ENCODE measurements around the gene MDM1. TPM values are rescaled to one million over a fixed set of nuclear protein-coding genes. Genes with fewer than 3 reads are reported as not detected.

MDM1 gene
- total and polyA plus RNA-seq, 4 donors: 23.1 to 36.3 (median 34.5) TPM

GRCh38 chr12:68267892-68268396, 64.2 kb downstream of the MDM1 start:
- Histone ChIP-seq H3K4me1 (ENCODE audit: control insufficient read depth, insufficient read depth, low read length) (no peaks in the 10 kb centered on the region), H3K36me3 (ENCODE audit: control insufficient read depth, insufficient read depth, low read length) (no peaks in the 10 kb centered on the region), H3K9me3 (ENCODE audit: control insufficient read depth, insufficient read depth, low read length) (no peaks in the 10 kb centered on the region), H3K4me3 (ENCODE audit: low read depth, low read length) (no peak overlapping the region), H3K27me3 (ENCODE audit: control insufficient read depth, insufficient read depth, low read length) (no peaks in the 10 kb centered on the region), H3K27ac (ENCODE audit: low read depth, low read length) (no peak overlapping the region)
- DNase-seq (ENCODE audit: low read depth in 4 of 6, low spot score in 6 of 6): no peak
- 17% methylated on average over 1 of the region's 6 CpGs for WGBS (ENCODE audit: insufficient coverage)

- Histone ChIP-seq H3K4me3 (ENCODE audit: low read depth, low read length) (no peak overlapping the region), H3K27ac (ENCODE audit: low read depth, low read length) (no peak overlapping the region), H3K36me3 (ENCODE audit: control insufficient read depth, insufficient read depth, low read length) (no peaks in the 10 kb centered on the region), H3K4me1 (ENCODE audit: control insufficient read depth, insufficient read depth, low read length) (no peaks in the 10 kb centered on the region), H3K27me3 (ENCODE audit: control insufficient read depth, insufficient read depth, low read length) (no peaks in the 10 kb centered on the region), H3K9me3 (ENCODE audit: control insufficient read depth, insufficient read depth, low read length) (no peaks in the 10 kb centered on the region)
- peak in 1 of 6 donors; percentile 32 for DNase-seq (ENCODE audit: low read depth in 4 of 6, low spot score in 6 of 6)
- WGBS (ENCODE audit: insufficient coverage): no CpG with 5 or more reads among the region's 2 CpGs
Observed at GRCh38 chr12:68264857-68265256, 67.3 kb downstream of the MDM1 start.

- no peaks in the 10 kb centered on the region for H3K9me3 ChIP-seq (ENCODE audit: control insufficient read depth, insufficient read depth, low read length)
- WGBS (ENCODE audit: insufficient coverage): 100% methylated on average over 1 of the region's 7 CpGs
- no peaks in the 10 kb centered on the region for H3K4me1 ChIP-seq (ENCODE audit: control insufficient read depth, insufficient read depth, low read length)
- H3K27ac ChIP-seq (ENCODE audit: low read depth, low read length): no peak overlapping the region
- H3K36me3 ChIP-seq (ENCODE audit: control insufficient read depth, insufficient read depth, low read length): no peaks in the 10 kb centered on the region
- H3K27me3 ChIP-seq (ENCODE audit: control insufficient read depth, insufficient read depth, low read length): no peaks in the 10 kb centered on the region
- no peak for DNase-seq (ENCODE audit: low read depth in 4 of 6, low spot score in 6 of 6)
- H3K4me3 ChIP-seq (ENCODE audit: low read depth, low read length): no peak overlapping the region
Observed at GRCh38 chr12:68264158-68264855, 67.9 kb downstream of the MDM1 start.

GRCh38 chr12:68263366-68263765, 68.8 kb downstream of the MDM1 start:
- H3K27ac ChIP-seq (ENCODE audit: low read depth, low read length): no peak overlapping the region
- no peak overlapping the region for H3K4me3 ChIP-seq (ENCODE audit: low read depth, low read length)
- no peaks in the 10 kb centered on the region for H3K36me3 ChIP-seq (ENCODE audit: control insufficient read depth, insufficient read depth, low read length)
- WGBS (ENCODE audit: insufficient coverage): no CpG with 5 or more reads among the region's 1 CpG
- no peak for DNase-seq (ENCODE audit: low read depth in 4 of 6, low spot score in 6 of 6)
- no peaks in the 10 kb centered on the region for H3K4me1 ChIP-seq (ENCODE audit: control insufficient read depth, insufficient read depth, low read length)
- H3K27me3 ChIP-seq (ENCODE audit: control insufficient read depth, insufficient read depth, low read length): no peaks in the 10 kb centered on the region
- no peaks in the 10 kb centered on the region for H3K9me3 ChIP-seq (ENCODE audit: control insufficient read depth, insufficient read depth, low read length)

GRCh38 chr12:68261896-68262295, 70.3 kb downstream of the MDM1 start:
- H3K27ac ChIP-seq (ENCODE audit: low read depth, low read length): no peak overlapping the region
- H3K36me3 ChIP-seq (ENCODE audit: control insufficient read depth, insufficient read depth, low read length): no peaks in the 10 kb centered on the region
- H3K9me3 ChIP-seq (ENCODE audit: control insufficient read depth, insufficient read depth, low read length): no peaks in the 10 kb centered on the region
- no peak overlapping the region for H3K4me3 ChIP-seq (ENCODE audit: low read depth, low read length)
- no peaks in the 10 kb centered on the region for H3K4me1 ChIP-seq (ENCODE audit: control insufficient read depth, insufficient read depth, low read length)
- no peak for DNase-seq (ENCODE audit: low read depth in 4 of 6, low spot score in 6 of 6)
- H3K27me3 ChIP-seq (ENCODE audit: control insufficient read depth, insufficient read depth, low read length): no peaks in the 10 kb centered on the region

- Histone ChIP-seq H3K27me3 (ENCODE audit: control insufficient read depth, insufficient read depth, low read length) (no peaks in the 10 kb centered on the region), H3K27ac (ENCODE audit: low read depth, low read length) (no peak overlapping the region), H3K9me3 (ENCODE audit: control insufficient read depth, insufficient read depth, low read length) (no peaks in the 10 kb centered on the region), H3K4me3 (ENCODE audit: low read depth, low read length) (no peak overlapping the region), H3K4me1 (ENCODE audit: control insufficient read depth, insufficient read depth, low read length) (no peaks in the 10 kb centered on the region), H3K36me3 (ENCODE audit: control insufficient read depth, insufficient read depth, low read length) (no peaks in the 10 kb centered on the region)
- no peak for DNase-seq (ENCODE audit: low read depth in 4 of 6, low spot score in 6 of 6)
- WGBS (ENCODE audit: insufficient coverage): no CpG with 5 or more reads among the region's 3 CpGs
Observed at GRCh38 chr12:68260153-68260552, 72.0 kb downstream of the MDM1 start.

- no peaks in the 10 kb centered on the region for H3K4me1 ChIP-seq (ENCODE audit: control insufficient read depth, insufficient read depth, low read length)
- no peaks in the 10 kb centered on the region for H3K36me3 ChIP-seq (ENCODE audit: control insufficient read depth, insufficient read depth, low read length)
- H3K27me3 ChIP-seq (ENCODE audit: control insufficient read depth, insufficient read depth, low read length): no peaks in the 10 kb centered on the region
- WGBS (ENCODE audit: insufficient coverage): no CpG with 5 or more reads among the region's 3 CpGs
- no peaks in the 10 kb centered on the region for H3K9me3 ChIP-seq (ENCODE audit: control insufficient read depth, insufficient read depth, low read length)
- H3K4me3 ChIP-seq (ENCODE audit: low read depth, low read length): no peak overlapping the region
- no peak for DNase-seq (ENCODE audit: low read depth in 4 of 6, low spot score in 6 of 6)
- no peak overlapping the region for H3K27ac ChIP-seq (ENCODE audit: low read depth, low read length)
Observed at GRCh38 chr12:68259318-68259940, 72.7 kb downstream of the MDM1 start.

- H3K4me3 ChIP-seq (ENCODE audit: low read depth, low read length): no peak within 1 kb of the TSS
- H3K9me3 ChIP-seq (ENCODE audit: control insufficient read depth, insufficient read depth, low read length): no peaks in the 10 kb centered on the region
- no peak for DNase-seq (ENCODE audit: low read depth in 4 of 6, low spot score in 6 of 6)
- H3K4me1 ChIP-seq (ENCODE audit: control insufficient read depth, insufficient read depth, low read length): no peaks in the 10 kb centered on the region
- no peaks in the 10 kb centered on the region for H3K36me3 ChIP-seq (ENCODE audit: control insufficient read depth, insufficient read depth, low read length)
- no peaks in the 10 kb centered on the region for H3K27me3 ChIP-seq (ENCODE audit: control insufficient read depth, insufficient read depth, low read length)
- H3K27ac ChIP-seq (ENCODE audit: low read depth, low read length): no peak within 1 kb of the TSS
- 100% methylated on average over 1 of the region's 7 CpGs for WGBS (ENCODE audit: insufficient coverage)
Observed at GRCh38 chr12:68253504-68253903, 78.7 kb downstream of the MDM1 start, which contains the start of gene IL22. Gene IL22, minus strand, starts transcription at chr12:68253604. Its CDS starts 156 bp downstream, at chr12:68253448.

- no peaks in the 10 kb centered on the region for H3K9me3 ChIP-seq (ENCODE audit: control insufficient read depth, insufficient read depth, low read length)
- no peak for DNase-seq (ENCODE audit: low read depth in 4 of 6, low spot score in 6 of 6)
- no peaks in the 10 kb centered on the region for H3K4me1 ChIP-seq (ENCODE audit: control insufficient read depth, insufficient read depth, low read length)
- WGBS (ENCODE audit: insufficient coverage): 98% methylated on average over 5 of the region's 5 CpGs
- H3K36me3 ChIP-seq (ENCODE audit: control insufficient read depth, insufficient read depth, low read length): no peaks in the 10 kb centered on the region
- no peak overlapping the region for H3K4me3 ChIP-seq (ENCODE audit: low read depth, low read length)
- no peak overlapping the region for H3K27ac ChIP-seq (ENCODE audit: low read depth, low read length)
- no peaks in the 10 kb centered on the region for H3K27me3 ChIP-seq (ENCODE audit: control insufficient read depth, insufficient read depth, low read length)
Observed at GRCh38 chr12:68252077-68252476, 80.1 kb downstream of the MDM1 start.

GRCh38 chr12:68250454-68250853, 81.7 kb downstream of the MDM1 start:
- Histone ChIP-seq H3K27ac (ENCODE audit: low read depth, low read length) (no peak overlapping the region), H3K4me3 (ENCODE audit: low read depth, low read length) (no peak overlapping the region), H3K4me1 (ENCODE audit: control insufficient read depth, insufficient read depth, low read length) (no peaks in the 10 kb centered on the region), H3K36me3 (ENCODE audit: control insufficient read depth, insufficient read depth, low read length) (no peaks in the 10 kb centered on the region), H3K9me3 (ENCODE audit: control insufficient read depth, insufficient read depth, low read length) (no peaks in the 10 kb centered on the region), H3K27me3 (ENCODE audit: control insufficient read depth, insufficient read depth, low read length) (no peaks in the 10 kb centered on the region)
- WGBS (ENCODE audit: insufficient coverage): no CpG with 5 or more reads among the region's 3 CpGs
- DNase-seq (ENCODE audit: low read depth in 4 of 6, low spot score in 6 of 6): no peak
